Activated CD8-positive, alpha-beta T cell treated with anti-CD3 and anti-CD28 coated beads for 36 hours (primary cell): ENCODE measurements around the gene RPL12. TPM values are rescaled to one million over a fixed set of nuclear protein-coding genes. Genes with fewer than 3 reads are reported as not detected.

Experiments
- ATAC-seq: fragments of 200-7000 bp; cut with Tn5 transposase; one replicate; pipeline ENCODE4 v1.10.0; 2021; ENCODE audit warnings: mild to moderate bottlenecking, moderate library complexity
- CTCF ChIA-PET: fragments of 350-600 bp; sonication (Branson Sonifier 250); formaldehyde crosslinking; loops from one replicate; lab custom pipeline; 2021; ENCODE audit warnings: antibody characterized with exemption; lab: Charles Lee
- POLR2A ChIA-PET: fragments of 350-600 bp; sonication (Branson Sonifier 250); formaldehyde crosslinking; loops from one replicate; lab custom pipeline; 2021; ENCODE audit warnings: antibody characterized with exemption; lab: Charles Lee
- DNase-seq: peaks from one replicate; pipeline ENCODE4 v3.0.0-alpha.2; 2020
- H3K27ac Mint-ChIP-seq: one replicate; pipeline ENCODE4 v1.8.0; 2021; ENCODE audit warnings: mild to moderate bottlenecking, mixed read lengths
- H3K27me3 Mint-ChIP-seq: one replicate; pipeline ENCODE4 v1.8.0; 2021; ENCODE audit warnings: mixed read lengths
- H3K36me3 Mint-ChIP-seq: one replicate; pipeline ENCODE4 v1.8.0; 2021; ENCODE audit warnings: low read depth, mixed read lengths
- H3K4me1 Mint-ChIP-seq: one replicate; pipeline ENCODE4 v1.8.0; 2021; ENCODE audit warnings: low read depth, mixed read lengths
- H3K4me3 Mint-ChIP-seq: one replicate; pipeline ENCODE4 v1.8.0; 2021; ENCODE audit warnings: mild to moderate bottlenecking, moderate library complexity, mixed read lengths
- H3K9me3 Mint-ChIP-seq: one replicate; pipeline ENCODE4 v1.8.0; 2021; ENCODE audit warnings: mixed read lengths
- intact Hi-C: fragments of 100-400 bp; cut with micrococcal nuclease; formaldehyde crosslinking; loops from one replicate; pipeline ENCODE4 v1.10.0; 2022
- total RNA-seq, 2 experiments: library from RNA; stranded (reverse); gene quantifications; one replicate each; pipeline ENCODE4 v1.2.3, GENCODE V29; 2021
- TF ChIP-seq, protein P1 (sequence below): fragments of 200-600 bp; IDR thresholded peaks from one replicate; pipeline ENCODE4 v1.8.0; 2022; ENCODE audit warnings: antibody characterized with exemption, mild to moderate bottlenecking

The RPL12 gene
- total RNA-seq, 2 experiments from 2014 or later, result 2,353 to 2,364 TPM

DNA sequence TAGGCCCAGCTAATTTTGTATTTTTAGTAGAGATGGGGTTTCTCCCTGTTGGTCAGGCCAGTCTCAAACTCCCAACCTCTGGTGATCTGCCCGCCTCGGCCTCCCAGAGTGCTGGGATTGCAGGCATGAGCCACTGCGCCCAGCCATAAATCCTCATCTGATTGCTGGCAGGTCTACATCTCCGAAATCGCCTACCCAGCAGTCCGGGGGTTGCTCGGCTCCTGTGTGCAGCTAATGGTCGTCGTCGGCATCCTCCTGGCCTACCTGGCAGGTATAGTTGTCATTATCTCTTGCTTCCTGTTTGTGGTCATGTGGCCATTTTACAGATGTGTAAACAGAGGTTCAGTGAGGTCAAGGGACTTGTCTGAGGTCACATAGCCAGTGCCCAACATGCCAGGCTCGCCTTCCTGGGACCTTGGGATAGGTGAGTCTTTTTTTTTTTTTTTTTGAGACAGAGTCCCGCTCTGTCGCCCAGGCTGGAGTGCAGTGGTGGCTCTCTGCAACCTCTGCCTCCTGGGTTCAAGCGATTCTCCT lies 51.4 kb downstream of the RPL12 start:
- ChIA-PET POLR2A (interaction anchor here (0.6 to 2.4 kb wide), 3 partner anchors 24 to 145 kb away, joined by 3 to 7 read pairs (median 5); partner anchors contain the start of genes LRSAM1, RPL12 and ZNF79), CTCF (interaction anchor here (3.4 kb wide), 1 partner anchor 8 kb away, joined by 10 read pairs; no protein-coding TSS in a partner anchor)
- TF ChIP-seq, protein P1, sequence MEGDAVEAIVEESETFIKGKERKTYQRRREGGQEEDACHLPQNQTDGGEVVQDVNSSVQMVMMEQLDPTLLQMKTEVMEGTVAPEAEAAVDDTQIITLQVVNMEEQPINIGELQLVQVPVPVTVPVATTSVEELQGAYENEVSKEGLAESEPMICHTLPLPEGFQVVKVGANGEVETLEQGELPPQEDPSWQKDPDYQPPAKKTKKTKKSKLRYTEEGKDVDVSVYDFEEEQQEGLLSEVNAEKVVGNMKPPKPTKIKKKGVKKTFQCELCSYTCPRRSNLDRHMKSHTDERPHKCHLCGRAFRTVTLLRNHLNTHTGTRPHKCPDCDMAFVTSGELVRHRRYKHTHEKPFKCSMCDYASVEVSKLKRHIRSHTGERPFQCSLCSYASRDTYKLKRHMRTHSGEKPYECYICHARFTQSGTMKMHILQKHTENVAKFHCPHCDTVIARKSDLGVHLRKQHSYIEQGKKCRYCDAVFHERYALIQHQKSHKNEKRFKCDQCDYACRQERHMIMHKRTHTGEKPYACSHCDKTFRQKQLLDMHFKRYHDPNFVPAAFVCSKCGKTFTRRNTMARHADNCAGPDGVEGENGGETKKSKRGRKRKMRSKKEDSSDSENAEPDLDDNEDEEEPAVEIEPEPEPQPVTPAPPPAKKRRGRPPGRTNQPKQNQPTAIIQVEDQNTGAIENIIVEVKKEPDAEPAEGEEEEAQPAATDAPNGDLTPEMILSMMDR, result no peak
- Mint-ChIP-seq H3K27ac (no peak overlapping the region), H3K27me3 (peaks cover 45% of the 10 kb centered on the region), H3K9me3 (no peaks in the 10 kb centered on the region), H3K4me3 (no peak overlapping the region), H3K36me3 (no peaks in the 10 kb centered on the region), H3K4me1 (peaks cover 6% of the 10 kb centered on the region)
- ATAC-seq (no peak), DNase-seq (no peak)
- intact Hi-C loops, result loop anchor here (10.0 kb wide), 1 partner anchor 175 kb away; no protein-coding TSS in a partner anchor

DNA sequence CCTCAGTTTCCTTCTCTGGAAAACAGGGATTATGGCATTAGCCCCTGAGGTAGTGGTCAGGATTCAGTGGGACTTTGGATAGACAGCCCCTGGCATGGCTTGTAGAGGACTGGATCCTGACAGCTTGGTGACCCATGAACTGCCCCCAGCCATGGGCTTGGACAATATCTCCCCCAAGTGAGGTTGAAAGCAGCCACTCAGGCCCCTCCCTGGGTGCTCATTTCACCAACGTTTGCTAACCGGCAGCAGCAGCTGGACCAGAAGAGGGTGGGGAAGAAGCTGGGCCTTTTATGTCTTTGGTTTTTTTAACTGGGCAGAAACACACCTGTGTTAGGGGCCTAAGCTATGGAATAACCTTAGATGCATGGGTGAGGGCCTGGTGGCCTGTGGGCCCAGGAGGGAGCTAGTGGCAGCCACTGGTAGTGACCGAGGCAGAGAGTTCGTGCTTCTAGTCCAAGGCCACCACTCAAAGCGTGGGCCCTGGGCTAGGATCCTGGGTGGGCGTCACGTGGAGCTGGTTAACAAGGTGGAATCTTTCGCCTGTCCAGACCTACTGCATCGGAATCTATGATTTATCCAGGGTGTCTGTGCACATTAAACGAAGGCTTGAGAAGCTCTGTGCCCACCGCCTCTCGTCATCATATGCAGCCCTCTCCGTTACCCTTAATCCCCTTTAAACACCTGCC lies 52.3 kb downstream of the RPL12 start:
- no peaks in the 10 kb centered on the region for H3K36me3 Mint-ChIP-seq
- ChIA-PET POLR2A (interaction anchor here (0.6 to 2.4 kb wide), 4 partner anchors 10 to 144 kb away, joined by 3 to 7 read pairs (median 4); partner anchors contain the start of genes LRSAM1, RPL12 and ZNF79), CTCF (interaction anchor here (1.0 to 3.4 kb wide), 3 partner anchors 9 to 78 kb away, joined by 3 to 10 read pairs (median 3); no protein-coding TSS in a partner anchor)
- no peaks in the 10 kb centered on the region for H3K9me3 Mint-ChIP-seq
- no peak overlapping the region for H3K27ac Mint-ChIP-seq
- TF ChIP-seq, protein P1, result no peak
- ATAC-seq, result no peak
- intact Hi-C loops, result loop anchor here (10.0 kb wide), 1 partner anchor 174 kb away; no protein-coding TSS in a partner anchor
- peaks cover 49% of the 10 kb centered on the region for H3K27me3 Mint-ChIP-seq
- no peak for DNase-seq
- peak overlapping the region; percentile 51 for H3K4me3 Mint-ChIP-seq
- H3K4me1 Mint-ChIP-seq, result peaks cover 6% of the 10 kb centered on the region

DNA sequence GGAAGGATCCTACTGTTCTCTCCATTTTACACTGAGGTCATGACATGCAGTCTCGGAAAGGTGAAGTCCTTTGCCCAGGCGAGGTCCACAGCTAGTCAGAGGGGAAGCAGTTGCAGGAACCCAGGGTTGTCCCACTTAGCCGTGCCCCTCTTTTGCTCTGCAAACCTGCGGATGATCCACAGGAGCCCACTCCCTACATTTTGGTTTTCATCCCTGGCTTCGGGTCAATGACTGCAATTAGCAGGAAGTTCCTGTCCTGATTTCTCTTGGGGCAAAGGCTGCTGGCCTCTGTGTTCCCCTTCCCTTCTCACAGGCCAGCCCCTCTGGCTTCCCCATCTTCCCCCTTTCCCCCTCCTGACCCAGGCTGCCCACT lies 52.9 kb downstream of the RPL12 start:
- ChIA-PET CTCF (interaction anchor here (1.0 to 3.4 kb wide), 4 partner anchors 9 to 183 kb away, joined by 3 to 10 read pairs (median 6); no protein-coding TSS in a partner anchor), POLR2A (interaction anchor here (0.9 kb wide), 1 partner anchor 10 kb away, joined by 3 read pairs; no protein-coding TSS in a partner anchor)
- H3K4me1 Mint-ChIP-seq, result peaks cover 6% of the 10 kb centered on the region
- H3K36me3 Mint-ChIP-seq, result no peaks in the 10 kb centered on the region
- intact Hi-C loops, result loop anchor here (10.0 kb wide), 1 partner anchor 173 kb away; no protein-coding TSS in a partner anchor
- H3K9me3 Mint-ChIP-seq, result no peaks in the 10 kb centered on the region
- no peak for DNase-seq
- no peak for ATAC-seq
- H3K4me3 Mint-ChIP-seq, result peak overlapping the region; percentile 51
- H3K27ac Mint-ChIP-seq, result no peak overlapping the region
- TF ChIP-seq, protein P1, result no peak
- peaks cover 53% of the 10 kb centered on the region for H3K27me3 Mint-ChIP-seq

Other genes starting within 250 kb of the RPL12 start
- gene GARNL3, start 186.6 kb downstream of the RPL12 start, total RNA-seq, result 1 to 10 TPM; 3.8 to 4.2 TPM
- gene SLC2A8, start 54.2 kb downstream of the RPL12 start, total RNA-seq, result 1 to 10 TPM; 1.6 to 2.1 TPM
- gene ZNF79, start 27.0 kb downstream of the RPL12 start, total RNA-seq, result 1 to 10 TPM; 7.6 TPM
- 10 to 100 TPM; 17.1 to 18.6 TPM for gene LRSAM1, start 104 bp upstream of the RPL12 start, total RNA-seq
- gene STXBP1, start 160.9 kb upstream of the RPL12 start, total RNA-seq, result 10 to 100 TPM; 19.2 to 23.5 TPM